ENCODE results near the gene RSPH3.

- no peak for TF ChIP-seq CTCF (conservative IDR thresholded peaks at IDR 0.05; ENCODE audit: low read depth, low read length)
- TF ChIP-seq EZH2 (IDR thresholded peaks at IDR 0.05; ENCODE audit: low read length, unreplicated experiment): no peak
These were observed 35.9 kb upstream of the RSPH3 start for GRCh38 chr6:159035891-159036290.

Data from PC-3 (cell line).